Right lobe of liver (tissue), 4 donors: Measurements from ENCODE around the gene CAMKK2.

Source experiments
- CTCF ChIP-seq, 4 donors: fragments of 200-600 bp in 3 of 4; fragments of 450-650 bp in 1 of 4; IDR thresholded peaks; one replicate each; pipeline versions ENCODE4 v1.5.1 to v1.8.0; 2016 to 2022; ENCODE audit warnings: antibody characterized with exemption in 4 of 4, mild to moderate bottlenecking in 2 of 4
- POLR2A ChIP-seq: fragments of 450-650 bp; IDR thresholded peaks from one replicate; pipeline ENCODE4 v1.6.1; 2017; ENCODE audit warnings: antibody characterized with exemption, mild to moderate bottlenecking
- donor health status: DM: no; HTN: no; CAD: no.
- donor health status: DM: no; HTN: no; CAD: no.
- donor health status: DM: no; HTN: yes; CAD: no.

GRCh38 chr12:121189619-121190155 lies 106.8 kb downstream of the CAMKK2 start:
- TF ChIP-seq CTCF (IDR thresholded peaks at IDR 0.05) (no peak), POLR2A (no peak)
